Measurements from ENCODE around the gene SMAD4. TPM values are rescaled to one million over a fixed set of nuclear protein-coding genes. Genes with fewer than 3 reads are reported as not detected.

The SMAD4 gene
- total and polyA plus RNA-seq, 2 experiments from 2014 or later, result 41.9 to 103 TPM

GRCh38 chr18:51132256-51132935 lies 102.4 kb downstream of the SMAD4 start (continued):
- no peak for TF ChIP-seq ETS1 (IDR thresholded peaks at IDR 0.05)
- TF ChIP-seq ZNF331 (CRISPR knock-in tag; IDR thresholded peaks at IDR 0.05; ENCODE audit: low read depth), result no peak
- TF ChIP-seq POLR2AphosphoS5 (IDR thresholded peaks at IDR 0.05; ENCODE audit: low read depth), result no peak
- TF ChIP-seq EZH2 (IDR thresholded peaks at IDR 0.05; ENCODE audit: low read depth, unreplicated experiment), result no peak
- TF ChIP-seq CREB1 (CRISPR knock-in tag; IDR thresholded peaks at IDR 0.05; ENCODE audit: low read depth), result no peak
- TF ChIP-seq STAT1 (IDR thresholded peaks at IDR 0.05; ENCODE audit: unreplicated experiment), result no peak
- no peak for TF ChIP-seq NANOG (IDR thresholded peaks at IDR 0.05; ENCODE audit: borderline replicate concordance)
- no peak for TF ChIP-seq JUNB (IDR thresholded peaks at IDR 0.05; ENCODE audit: unreplicated experiment)
- TF ChIP-seq REST (IDR thresholded peaks at IDR 0.05; ENCODE audit: unreplicated experiment), result no peak
- no peak for TF ChIP-seq EZH2phosphoT487 (IDR thresholded peaks at IDR 0.05; ENCODE audit: unreplicated experiment)

GRCh38 chr18:51133580-51134160 lies 103.7 kb downstream of the SMAD4 start:
- H3K27ac Mint-ChIP-seq, result no peak overlapping the region
- no peaks in the 10 kb centered on the region; the same call in 2 of the 3 replicates for H3K36me3 Mint-ChIP-seq (ENCODE audit: low read depth)
- H3K27me3 Mint-ChIP-seq (ENCODE audit: insufficient read depth, low read depth, poor library complexity), result peaks cover 7% of the 10 kb centered on the region
- H2AFZ ChIP-seq, result no peak overlapping the region
- no peaks in the 10 kb centered on the region for H3K36me3 ChIP-seq (ENCODE audit: insufficient read depth)
- H3K27me3 ChIP-seq (ENCODE audit: insufficient read depth), result no peaks in the 10 kb centered on the region
- H3K4me3 Mint-ChIP-seq, result no peak overlapping the region
- peaks cover 9% of the 10 kb centered on the region; the same call in 1 of the 2 replicates for H3F3A ChIP-seq (replicated peaks; ENCODE audit: low read depth)
- H3K4me1 Mint-ChIP-seq, result peaks cover 10% of the 10 kb centered on the region
- no peak overlapping the region for H3K27ac ChIP-seq (ENCODE audit: low read depth)
- peaks cover 15% of the 10 kb centered on the region; the same call in 2 of the 3 replicates for H3K9me3 Mint-ChIP-seq
- DNase-seq (ENCODE audit: low spot score), result no peak
- no peaks in the 10 kb centered on the region for H4K20me1 ChIP-seq (replicated peaks; ENCODE audit: insufficient read depth)
- H3K9me2 ChIP-seq (ENCODE audit: insufficient read depth), result no peaks in the 10 kb centered on the region
- H3K79me2 ChIP-seq (replicated peaks; ENCODE audit: insufficient read depth), result no peaks in the 10 kb centered on the region
- no peak overlapping the region for H3K4me2 ChIP-seq
- H3K4me1 ChIP-seq (ENCODE audit: insufficient read depth), result no peaks in the 10 kb centered on the region
- no peak for ATAC-seq
- H3K4me3 ChIP-seq, result no peak overlapping the region
- TF ChIP-seq EZH2 (IDR thresholded peaks at IDR 0.05; ENCODE audit: low read depth, unreplicated experiment) (no peak), STAT1 (IDR thresholded peaks at IDR 0.05; ENCODE audit: unreplicated experiment) (no peak), CREB1 (CRISPR knock-in tag; IDR thresholded peaks at IDR 0.05; ENCODE audit: low read depth) (no peak), ZNF462 (CRISPR knock-in tag; IDR thresholded peaks at IDR 0.05) (no peak)
